A673 (cell line): ENCODE measurements around the gene KRT77.

Experiments
- CTCF ChIP-seq: fragments of 300-800, 200-600 bp; sonication (generic); conservative IDR thresholded peaks from 2 replicates; pipeline ENCODE4 v1.5.1; 2017; ENCODE audit warnings: low read depth, mild to moderate bottlenecking, antibody characterized with exemption, low read length, moderate library complexity, mixed read lengths
- EZH2 ChIP-seq: fragments of 200-600 bp; sonication (generic); IDR thresholded peaks from 2 replicates; pipeline ENCODE4 v1.6.1; 2017; ENCODE audit warnings: borderline replicate concordance, low read depth, mild to moderate bottlenecking, mixed read lengths, antibody characterized with exemption, low read length; ENCODE audit not compliant: poor library complexity, severe bottlenecking

DNA sequence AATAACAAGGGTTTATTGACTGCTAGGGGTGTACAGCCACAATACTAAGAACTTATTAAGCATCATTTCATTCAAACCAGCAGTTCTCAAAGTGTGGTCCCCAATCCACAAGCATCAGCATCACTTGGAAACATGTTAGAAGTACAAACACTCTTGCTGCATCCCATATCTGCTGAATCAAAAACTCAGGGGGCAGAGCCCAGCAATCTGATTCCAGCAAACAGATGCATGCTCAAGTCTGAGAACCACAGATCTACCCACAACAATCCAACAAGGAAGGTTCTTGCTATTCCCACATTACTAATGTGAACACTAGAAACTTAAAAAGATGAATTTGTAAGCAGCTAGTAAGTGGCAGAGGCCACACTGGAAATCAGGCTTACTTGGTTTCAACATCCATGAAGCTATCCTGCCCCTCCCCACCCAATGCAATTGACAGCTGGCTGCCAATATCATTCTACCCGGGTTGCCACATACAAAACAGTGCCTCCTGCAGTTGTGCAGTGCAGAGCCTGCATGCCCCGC, 6.2 kb downstream of the KRT77 start:
- no peak; the same call in 1 of the 2 replicates for TF ChIP-seq CTCF
- no peak for TF ChIP-seq EZH2
